Spleen (tissue), 11 donors: ENCODE results near the gene BOD1L1. TPM values are rescaled to one million over a fixed set of nuclear protein-coding genes. Genes with fewer than 3 reads are reported as not detected.
A peak's percentile ranks its signal among the peaks of the same experiment; 100 is the strongest.

Experiments used
- DNase-seq: peaks from one replicate; pipeline ENCODE4 v3.0.0-alpha.2; 2020
- H3K27ac ChIP-seq, 8 donors: fragments of 200-600 bp; sonication (generic) in 7 of 8; 1 replicate in 4 of 8; 2 replicates in 4 of 8; pipeline versions ENCODE4 v1.5.0 to v1.8.0; 2016 to 2021; ENCODE audit warnings: inconsistent platforms in 4 of 8, mild to moderate bottlenecking in 4 of 8, moderate library complexity in 1 of 8
- H3K27me3 ChIP-seq, 7 donors: fragments of 200-600 bp; sonication (generic) in 6 of 7; replicated peaks in 1 of 7; 1 replicate in 4 of 7; 2 replicates in 3 of 7; pipeline versions ENCODE4 v1.5.0 to v1.8.0; 2016 to 2021; ENCODE audit warnings: inconsistent platforms in 3 of 7, mild to moderate bottlenecking in 1 of 7
- H3K36me3 ChIP-seq, 6 donors: fragments of 200-600 bp; sonication (generic) in 5 of 6; 1 replicate in 4 of 6; 2 replicates in 2 of 6; pipeline versions ENCODE4 v1.5.0 to v1.8.0; 2016 to 2021; ENCODE audit warnings: inconsistent platforms in 2 of 6
- H3K4me1 ChIP-seq, 6 donors: fragments of 200-600 bp; sonication (generic) in 5 of 6; 1 replicate in 3 of 6; 2 replicates in 3 of 6; pipeline versions ENCODE4 v1.5.0 to v1.8.0; 2016 to 2021; ENCODE audit warnings: inconsistent platforms in 3 of 6
- H3K4me3 ChIP-seq, 8 donors: fragments of 200-600 bp; sonication (generic) in 7 of 8; 1 replicate in 4 of 8; 2 replicates in 4 of 8; pipeline versions ENCODE4 v1.5.0 to v1.8.0; 2016 to 2021; ENCODE audit warnings: inconsistent platforms in 4 of 8, mild to moderate bottlenecking in 4 of 8, moderate library complexity in 2 of 8
- H3K9me3 ChIP-seq, 8 donors: fragments of 200-600 bp; sonication (generic) in 7 of 8; 1 replicate in 4 of 8; 2 replicates in 4 of 8; pipeline versions ENCODE4 v1.5.0 to v1.8.0; 2016 to 2021; ENCODE audit warnings: inconsistent platforms in 4 of 8
- CTCF ChIP-seq, 11 experiments: fragments of 200-600 bp in 7 of 11; fragments of 450-650 bp in 4 of 11; sonication (generic) in 4 of 11; IDR thresholded peaks in 8 of 11; conservative IDR thresholded peaks in 3 of 11; 1 replicate in 7 of 11; 2 replicates in 4 of 11; pipeline versions ENCODE4 v1.4.0 to v1.8.0; 2016 to 2021; ENCODE audit warnings: antibody characterized with exemption in 11 of 11, inconsistent platforms in 4 of 11, mild to moderate bottlenecking in 1 of 11
- POLR2A ChIP-seq, 3 donors: fragments of 450-650 bp; IDR thresholded peaks; one replicate each; pipeline ENCODE4 v1.5.1; 2017; ENCODE audit warnings: antibody characterized with exemption in 3 of 3, mild to moderate bottlenecking in 1 of 3
- POLR2AphosphoS5 ChIP-seq, 3 donors: sonication (generic); formaldehyde crosslinking; IDR thresholded peaks; one replicate each; pipeline ENCODE4 v1.5.1; 2017; ENCODE audit warnings: antibody characterized with exemption in 3 of 3
- WGBS, 5 donors: extraction: QIAGEN DNeasy Blood & Tissue Kit in 3 of 5; methylation state at CpG; one replicate each; pipeline versions ENCODE4 v1.1.5 to v1.1.7; 2013 to 2018; 5-methylcytosine and 5-hydroxymethylcytosine counted together
- intact Hi-C: fragments of 100-400 bp; cut with DNase I; formaldehyde crosslinking; loops from one replicate; pipeline ENCODE4 v1.15.0; 2023; ENCODE audit warnings: low total_unique reads
- polyA plus RNA-seq, 3 donors: library from polyadenylated mRNA; stranded (reverse); fragments of 200-250 nt; gene quantifications; one replicate each; pipeline ENCODE4 v1.2.1, GENCODE V29; 2013
- total RNA-seq, 7 donors: library from RNA; depleted of rRNA in 3 of 7; stranded (reverse); fragments of >200 nt in 3 of 7; fragmentation: NEBNext Ultra II Directional in 4 of 7; extraction: Animal tissue kit (Norgen Biotek cat#: 25700) in 4 of 7; gene quantifications; one replicate each; pipeline versions ENCODE4 v1.1.0 to v1.2.1, GENCODE V29; 2016 to 2021
- donor health status: healthy with polysubstance abuse.
- donor health status: DM: no; HTN: no; CAD: no; lungs with moderate emphysema.
- donor health status: DM: no; HTN: no; CAD: no.
- donor health status: Bipolar disorder and iron deficiency.
- donor health status: healthy.
- donor health status: DM: no; HTN: no; CAD: no.
- donor health status: DM: yes; HTN: yes; CAD: no.

Gene BOD1L1
- total and polyA plus RNA-seq, 10 donors, result 16.2 to 83.3 (median 69.4) TPM

DNA sequence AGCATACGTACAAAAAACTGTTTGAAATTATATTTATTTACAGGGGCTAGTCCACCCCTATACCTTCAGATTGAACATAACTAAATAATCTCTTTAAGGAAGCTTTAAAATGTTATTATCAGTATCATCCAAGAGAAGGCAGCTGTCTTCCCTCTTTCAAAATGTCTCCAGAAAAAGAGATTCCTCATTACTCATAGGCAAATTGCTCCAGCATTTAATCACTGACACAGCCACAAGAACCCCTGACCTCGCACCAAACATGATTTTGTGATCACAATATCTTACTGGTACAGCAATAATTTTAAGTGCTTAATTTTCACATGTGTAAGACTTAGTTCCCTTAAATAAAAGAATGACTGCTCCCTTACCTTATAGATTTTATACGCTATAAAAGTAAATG lies 9.7 kb downstream of the BOD1L1 start:
- peaks cover 0 to 80% (median 50%) of the 10 kb centered on the region in 6 donors for H3K36me3 ChIP-seq
- peaks cover 13 to 86% (median 47%) of the 10 kb centered on the region in 6 donors for H3K4me1 ChIP-seq
- peak overlapping the region in 1 of 8 donors; percentile 77 for H3K27ac ChIP-seq
- 61 to 90% (median 73%) methylated on average over 3 of the region's 3 CpGs for WGBS, 5 donors
- DNase-seq, result no peak
- intact Hi-C loops, result no loop called here
- no peak overlapping the region for H3K4me3 ChIP-seq
- H3K9me3 ChIP-seq, result no peaks in the 10 kb centered on the region
- no peaks in the 10 kb centered on the region for H3K27me3 ChIP-seq
- TF ChIP-seq POLR2A (IDR thresholded peaks at IDR 0.05) (no peak), CTCF (IDR thresholded peaks at IDR 0.05 in 8 of 11, conservative IDR thresholded peaks at IDR 0.05 in 3 of 11) (no peak), POLR2AphosphoS5 (IDR thresholded peaks at IDR 0.05) (no peak)

DNA sequence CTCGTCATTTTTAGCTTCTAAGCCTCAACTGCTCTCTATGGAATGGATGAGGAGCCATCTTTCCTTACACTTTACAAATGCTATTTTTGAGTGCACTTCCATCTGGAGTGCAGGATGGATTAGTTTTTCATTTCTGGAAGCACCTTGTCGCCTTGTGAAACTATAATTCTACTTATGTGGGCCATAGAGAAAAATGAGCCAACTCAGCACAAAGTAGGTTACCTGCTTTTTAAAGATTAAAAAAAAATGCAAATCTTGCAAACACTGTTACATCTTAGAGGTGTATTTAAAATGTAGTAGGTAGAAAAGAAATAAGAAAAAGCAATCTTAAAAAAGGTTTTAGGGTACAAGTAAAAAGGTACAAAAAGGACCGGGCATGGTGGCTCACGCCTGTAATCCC lies 10.9 kb downstream of the BOD1L1 start:
- TF ChIP-seq CTCF (IDR thresholded peaks at IDR 0.05 in 8 of 11, conservative IDR thresholded peaks at IDR 0.05 in 3 of 11) (no peak), POLR2AphosphoS5 (IDR thresholded peaks at IDR 0.05) (no peak)
- no peaks in the 10 kb centered on the region for H3K27me3 ChIP-seq
- intact Hi-C loops, result no loop called here
- no peak overlapping the region for H3K4me3 ChIP-seq
- 94 to 98% (median 97%) methylated on average over 4 of the region's 4 CpGs for WGBS, 5 donors
- no peaks in the 10 kb centered on the region for H3K9me3 ChIP-seq
- H3K27ac ChIP-seq, result peak overlapping the region in 2 of 8 donors; percentile 76 to 77
- peaks cover 0 to 92% (median 60%) of the 10 kb centered on the region in 6 donors for H3K36me3 ChIP-seq
- DNase-seq, result no peak
- H3K4me1 ChIP-seq, result peaks cover 18 to 86% (median 50%) of the 10 kb centered on the region in 6 donors

DNA sequence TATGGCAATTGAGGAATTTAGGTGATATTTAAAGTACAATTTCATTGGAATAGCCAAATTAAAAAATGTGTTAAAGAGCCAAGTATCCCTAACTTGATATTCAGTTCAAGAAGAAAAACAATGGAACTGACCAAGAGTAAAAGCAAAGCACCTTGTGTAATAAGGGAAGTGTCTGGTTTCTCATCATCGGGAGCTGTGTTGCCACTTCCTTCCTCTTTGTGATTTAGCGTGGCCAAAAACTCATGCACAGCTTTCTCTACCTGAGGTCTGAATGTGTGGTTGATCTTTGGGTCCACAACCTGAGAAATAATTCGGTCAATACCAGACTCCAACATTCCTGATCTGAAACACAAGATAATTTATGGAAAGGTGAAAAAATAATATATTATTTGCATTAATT lies 12.4 kb downstream of the BOD1L1 start:
- 13 to 23% (median 19%) methylated on average over 3 of the region's 3 CpGs for WGBS, 5 donors
- peak overlapping the region in 7 of 8 donors; percentile 40 to 77 (median 63) for H3K27ac ChIP-seq

GRCh38 chr4:13612569-13612968 lies 15.0 kb downstream of the BOD1L1 start:
- intact Hi-C loops, result no loop called here
- H3K4me1 ChIP-seq, result peaks cover 18 to 76% (median 50%) of the 10 kb centered on the region in 6 donors
- peaks cover 0 to 98% (median 73%) of the 10 kb centered on the region in 6 donors for H3K36me3 ChIP-seq
- TF ChIP-seq CTCF (IDR thresholded peaks at IDR 0.05 in 8 of 11, conservative IDR thresholded peaks at IDR 0.05 in 3 of 11) (no peak), POLR2A (IDR thresholded peaks at IDR 0.05) (no peak), POLR2AphosphoS5 (IDR thresholded peaks at IDR 0.05) (no peak)
- H3K27ac ChIP-seq, result peak overlapping the region in 6 of 8 donors; percentile 41 to 77 (median 64)
- no peak for DNase-seq
- H3K9me3 ChIP-seq, result no peaks in the 10 kb centered on the region
- 79 to 91% (median 85%) methylated on average over 4 of the region's 4 CpGs for WGBS, 5 donors
- no peaks in the 10 kb centered on the region for H3K27me3 ChIP-seq
- H3K4me3 ChIP-seq, result no peak overlapping the region

More for the DNA sequence above, 12.4 kb downstream of the BOD1L1 start:
- peaks cover 18 to 88% (median 50%) of the 10 kb centered on the region in 6 donors for H3K4me1 ChIP-seq
- intact Hi-C loops, result no loop called here
- TF ChIP-seq POLR2A (IDR thresholded peaks at IDR 0.05) (no peak), CTCF (IDR thresholded peaks at IDR 0.05 in 8 of 11, conservative IDR thresholded peaks at IDR 0.05 in 3 of 11) (no peak), POLR2AphosphoS5 (IDR thresholded peaks at IDR 0.05) (peak in 1 of 3 donors; percentile 64)
- peaks cover 0 to 98% (median 69%) of the 10 kb centered on the region in 6 donors for H3K36me3 ChIP-seq
- no peaks in the 10 kb centered on the region for H3K27me3 ChIP-seq
- no peak for DNase-seq
- H3K9me3 ChIP-seq, result no peaks in the 10 kb centered on the region
- peak overlapping the region in 1 of 8 donors; percentile 41 for H3K4me3 ChIP-seq
